ENCODE data around the gene ATG4C.

Gene ATG4C

DNA sequence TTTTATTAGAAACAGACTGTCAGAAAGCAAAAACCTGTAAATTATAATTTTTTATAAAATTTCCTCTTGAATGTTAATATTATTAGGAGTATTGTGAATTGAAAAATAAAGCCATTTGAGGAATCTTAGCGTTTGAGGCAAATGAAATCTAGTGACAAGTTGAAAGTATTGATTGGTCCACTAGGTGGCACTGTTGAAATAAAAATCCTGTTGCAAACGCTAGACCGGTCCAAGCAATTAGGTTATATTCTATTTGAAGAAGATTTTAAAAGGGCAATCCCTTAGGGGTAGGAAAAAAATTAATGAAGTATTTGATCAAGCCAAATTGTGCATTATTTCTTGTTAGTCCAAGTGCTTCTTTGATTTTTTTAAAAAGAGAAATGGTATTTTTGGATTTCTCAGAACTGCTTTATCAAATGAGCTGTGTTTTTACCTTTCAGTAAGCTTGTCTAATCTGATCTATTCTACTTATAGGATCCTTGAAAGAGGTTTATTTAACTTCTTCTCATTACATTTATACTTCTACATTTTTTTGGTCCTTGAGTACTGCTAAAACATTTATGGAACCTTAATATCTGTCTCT, 57.7 kb downstream of the ATG4C start:
- DNase-seq = no peak

DNA sequence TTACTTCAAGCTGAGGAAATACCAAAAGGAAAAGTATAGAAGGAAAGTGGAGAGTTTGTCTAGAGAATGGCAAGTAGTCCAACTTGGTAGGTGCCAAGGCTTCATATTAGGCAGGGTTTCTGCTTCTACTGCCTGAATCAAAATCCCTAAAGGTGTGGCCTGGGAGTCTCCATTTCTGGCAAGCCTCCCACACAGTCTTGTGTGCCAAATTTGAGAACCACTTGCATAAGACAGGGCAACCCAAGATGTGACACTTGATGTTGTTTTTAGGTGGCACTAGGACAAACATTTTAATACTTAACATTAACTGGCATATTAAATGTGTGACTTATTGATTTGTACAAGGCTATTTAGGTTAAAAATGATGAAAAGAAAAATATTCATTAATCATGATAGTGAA, 60.1 kb downstream of the ATG4C start:
- DNase-seq = no peak

DNA sequence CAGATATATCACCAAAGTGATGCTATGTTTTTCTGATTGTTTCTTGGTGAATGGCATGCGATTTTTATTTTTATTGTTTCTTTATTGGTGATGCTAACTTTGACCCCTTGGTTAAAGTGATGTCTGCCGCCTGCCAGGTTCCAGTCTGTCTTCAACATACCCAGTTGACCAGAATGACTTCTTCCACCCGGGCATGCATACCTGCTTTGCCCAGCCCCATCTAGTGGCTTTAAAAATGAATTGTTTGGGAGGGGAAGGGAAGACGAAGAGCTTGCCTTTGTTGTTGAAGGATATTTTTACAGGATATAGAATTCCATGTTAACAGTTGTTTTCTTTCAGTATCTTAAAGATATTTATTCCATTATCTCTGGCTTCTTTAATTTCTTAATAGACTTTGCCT, 65.1 kb downstream of the ATG4C start:
- no peak for DNase-seq

DNA sequence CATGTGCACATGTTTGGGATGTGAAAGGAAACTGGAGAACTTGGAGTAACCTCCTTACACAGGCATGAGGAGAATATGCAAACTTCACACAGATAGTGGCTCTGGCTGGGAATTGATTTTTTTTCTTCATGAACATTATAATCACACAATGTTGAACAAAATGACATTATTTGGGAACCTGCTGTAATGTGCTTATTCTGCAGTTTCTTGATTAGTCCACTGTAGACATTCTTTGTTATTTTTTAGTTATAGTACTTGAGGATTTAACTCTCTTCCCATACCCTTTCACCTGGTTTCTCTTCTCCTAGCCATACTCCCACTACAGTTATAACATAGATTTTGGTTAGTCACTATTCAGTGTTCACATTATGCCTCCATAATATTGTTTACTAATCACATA, 68.3 kb downstream of the ATG4C start:
- DNase-seq = no peak

DNA sequence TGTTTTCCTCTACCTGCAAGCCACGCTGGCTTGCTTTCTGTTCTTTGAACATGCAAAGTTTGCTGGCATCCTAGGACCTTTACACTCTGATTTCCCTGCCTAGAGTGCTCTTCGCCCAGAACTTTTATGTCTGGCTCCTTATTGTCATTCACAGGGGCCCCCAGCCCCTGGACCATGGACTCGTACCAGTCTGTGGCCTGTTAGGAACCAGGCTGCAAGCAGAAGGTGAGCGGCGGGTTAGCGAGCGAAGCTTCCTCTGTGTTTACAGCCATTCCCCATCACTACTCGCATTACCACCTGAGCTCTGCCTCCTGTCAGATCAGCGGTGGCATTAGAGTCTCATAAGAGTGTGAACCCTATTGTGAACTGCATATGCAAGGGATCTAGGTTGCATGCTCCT, 73.0 kb downstream of the ATG4C start:
- DNase-seq = no peak

DNA sequence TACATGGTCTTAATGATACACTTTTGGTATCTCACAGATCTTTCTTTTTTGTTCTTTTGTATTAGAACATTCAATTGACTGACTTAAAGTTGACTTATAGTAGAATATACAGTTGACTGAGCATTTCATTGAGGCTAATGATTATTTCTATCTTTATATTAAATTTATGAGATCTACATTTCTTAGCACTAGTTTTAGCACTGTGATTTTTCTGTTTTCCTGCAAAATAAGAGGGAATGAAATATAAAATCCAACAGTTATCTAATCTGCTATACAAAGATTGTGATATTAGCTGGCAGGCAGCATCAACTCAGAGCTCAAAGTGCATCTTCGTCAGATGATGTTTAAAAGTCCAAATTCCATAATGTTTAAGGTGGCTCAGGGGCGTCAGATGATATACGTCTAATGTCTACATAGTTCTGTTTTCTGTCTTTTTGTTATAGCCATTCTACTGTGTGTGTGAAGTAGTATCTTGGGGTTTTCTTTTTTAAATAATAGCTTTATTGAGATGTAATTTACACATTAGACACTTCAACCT, 85.4 kb downstream of the ATG4C start:
- no peak for DNase-seq

DNA sequence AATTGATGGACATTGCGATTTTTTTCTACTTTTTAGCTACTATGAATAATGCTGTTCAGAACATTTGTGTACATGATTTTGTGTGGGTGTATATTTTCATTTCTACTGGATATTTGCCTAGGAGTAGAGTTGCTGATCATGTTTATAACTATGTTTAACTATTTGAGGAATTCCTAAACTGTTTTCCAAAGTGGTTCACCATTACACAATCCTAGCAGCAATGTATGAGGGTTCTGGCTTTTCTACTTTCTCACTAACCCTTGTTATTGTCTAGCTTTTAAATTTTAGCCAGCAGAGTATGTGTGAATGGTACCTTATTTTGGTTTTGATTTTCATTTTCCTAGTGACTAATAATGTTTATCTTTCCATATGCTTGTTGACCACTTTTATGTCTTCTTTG, 86.2 kb downstream of the ATG4C start:
- DNase-seq = no peak

DNA sequence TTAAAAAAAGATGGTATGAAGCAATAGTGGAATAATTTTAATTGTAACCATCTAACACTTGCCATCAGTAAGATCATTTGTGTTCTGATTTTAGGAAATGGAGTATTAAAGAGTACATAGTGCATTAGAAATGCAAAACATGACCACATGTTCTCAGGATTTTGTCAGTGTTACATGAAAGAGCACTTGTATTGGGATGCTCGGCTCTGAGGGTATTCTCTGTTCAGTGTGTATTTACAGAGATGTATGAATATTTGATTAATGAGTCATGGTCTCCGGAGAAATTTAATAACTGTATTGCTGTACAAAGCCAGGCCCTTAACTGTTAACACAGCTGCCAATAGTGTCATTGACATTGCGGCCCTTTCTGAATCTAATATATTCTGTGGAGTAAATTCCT, 91.7 kb downstream of the ATG4C start:
- no peak for DNase-seq

DNA sequence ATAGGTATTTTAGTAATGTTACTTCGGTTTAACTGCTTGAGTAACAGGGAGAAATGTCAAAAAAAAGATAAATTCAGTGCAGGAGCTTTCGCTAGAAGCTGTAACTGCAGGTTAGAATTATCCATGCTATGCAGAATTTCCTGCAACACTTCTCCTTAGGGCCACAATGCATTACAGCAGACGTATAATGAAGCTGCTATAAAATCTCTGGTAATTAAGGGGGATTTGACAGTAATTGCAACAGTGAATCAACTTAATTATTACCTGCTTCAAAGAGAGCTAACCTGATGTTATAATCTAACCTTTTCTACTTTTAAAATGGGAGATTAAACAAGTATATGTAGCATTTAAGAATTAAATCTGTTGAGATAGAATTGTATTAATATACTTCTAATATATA, 92.6 kb downstream of the ATG4C start:
- no peak for DNase-seq

DNA sequence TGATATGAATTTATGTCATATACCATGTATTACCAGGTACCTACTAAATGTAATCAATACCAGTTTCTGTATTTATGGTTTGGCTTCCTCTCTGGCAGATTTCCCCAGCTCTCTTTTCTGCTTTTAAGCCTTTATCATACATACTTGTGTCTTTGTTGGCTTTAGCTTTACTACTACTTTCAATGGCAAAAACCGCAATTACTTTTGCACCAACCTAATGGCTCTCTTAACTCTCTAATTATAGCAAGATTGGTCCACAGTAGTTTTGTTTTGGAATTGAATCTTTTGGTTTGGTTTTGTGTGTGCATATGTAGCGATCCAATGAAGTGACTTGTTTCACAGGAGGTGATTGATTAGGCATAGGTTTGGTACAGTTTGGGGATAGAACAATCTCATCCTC, 93.6 kb downstream of the ATG4C start:
- no peak for DNase-seq

DNA sequence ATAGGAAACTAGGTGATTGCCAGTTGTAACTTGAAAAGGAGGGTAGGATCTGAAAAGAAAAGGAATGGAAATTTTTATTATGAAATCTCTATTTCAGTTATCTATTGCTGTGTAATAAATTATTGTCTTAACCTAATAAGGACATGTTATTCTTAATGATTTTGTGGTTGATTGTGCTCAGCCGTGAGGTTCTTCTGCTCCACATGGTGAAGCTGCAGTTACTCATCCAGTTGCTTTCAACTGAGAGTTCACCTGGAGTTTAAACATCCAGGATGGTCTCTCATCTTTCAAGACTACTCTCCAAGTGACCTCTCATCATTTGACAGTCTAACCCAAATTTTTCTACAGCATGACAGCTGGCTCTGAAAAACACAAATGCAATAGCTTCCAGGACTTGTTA, 96.0 kb downstream of the ATG4C start:
- no peak for DNase-seq

DNA sequence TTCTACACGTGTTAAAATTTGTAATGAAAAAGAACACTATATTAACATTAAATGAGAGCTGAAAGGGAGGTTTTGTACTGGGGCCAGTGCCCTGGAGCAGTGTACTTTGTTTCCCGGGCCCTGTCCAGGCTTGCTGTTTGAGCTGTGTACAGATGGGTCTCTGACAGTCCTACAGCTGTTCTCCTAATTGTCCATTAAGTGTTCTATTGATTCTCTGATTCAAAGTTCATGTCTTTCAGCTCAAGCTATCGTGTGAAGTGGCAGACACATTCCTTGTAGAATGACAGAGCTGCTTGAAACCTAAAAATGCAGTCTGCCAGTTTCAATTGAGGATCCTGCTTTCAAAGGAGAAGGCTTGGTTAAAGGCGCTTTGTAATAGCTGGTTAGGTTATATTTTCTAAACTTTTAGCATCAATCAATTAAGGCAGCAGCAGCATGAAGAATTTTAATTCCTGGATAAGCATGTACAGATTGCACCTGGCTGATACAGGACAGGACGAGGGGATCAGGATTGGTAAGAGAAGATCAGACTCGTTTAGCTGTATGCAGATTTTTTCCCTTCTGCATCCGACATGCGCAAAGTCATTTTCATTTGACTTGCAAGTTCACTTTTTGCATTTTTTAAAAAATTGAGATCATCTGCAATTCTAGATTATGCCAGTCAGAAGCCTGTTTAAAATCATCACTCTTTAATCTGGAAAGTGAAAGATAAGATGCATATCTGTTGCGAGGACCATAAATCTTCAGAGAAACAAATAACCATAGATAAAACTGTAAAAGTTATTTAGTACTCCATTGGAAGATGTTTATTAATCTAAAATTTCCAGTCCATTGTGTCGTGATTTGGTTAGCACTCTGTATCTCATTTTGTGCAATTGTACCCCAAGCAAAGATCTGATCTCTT, 98.5 kb downstream of the ATG4C start:
- no peak for DNase-seq

DNA sequence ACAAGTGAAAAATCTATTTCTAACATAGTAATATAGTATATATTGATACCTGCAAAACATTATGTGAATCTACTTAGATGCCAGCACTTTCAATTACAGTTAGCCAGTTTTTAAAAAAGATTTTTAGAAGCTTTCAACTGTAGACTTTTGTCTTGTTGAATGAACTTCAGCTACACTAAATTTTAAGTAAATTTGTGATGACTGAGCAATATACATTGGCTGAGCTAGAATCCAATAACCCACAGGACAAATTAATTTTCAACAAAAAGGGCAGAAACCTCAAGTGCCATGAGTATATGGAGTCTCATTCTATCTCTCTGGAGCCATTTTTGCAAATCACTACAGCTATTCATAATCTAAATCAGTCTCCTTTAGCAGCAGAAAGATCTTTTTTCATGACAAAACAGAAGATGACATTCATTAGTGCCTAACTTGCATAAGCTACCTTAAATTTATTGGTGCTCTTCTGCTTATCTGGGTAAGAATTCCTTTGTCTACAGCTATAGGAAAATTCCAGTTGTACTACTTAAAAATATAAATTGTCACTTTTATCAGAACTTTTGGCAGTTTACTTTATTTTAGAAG, 100.3 kb downstream of the ATG4C start:
- no peak for DNase-seq

DNA sequence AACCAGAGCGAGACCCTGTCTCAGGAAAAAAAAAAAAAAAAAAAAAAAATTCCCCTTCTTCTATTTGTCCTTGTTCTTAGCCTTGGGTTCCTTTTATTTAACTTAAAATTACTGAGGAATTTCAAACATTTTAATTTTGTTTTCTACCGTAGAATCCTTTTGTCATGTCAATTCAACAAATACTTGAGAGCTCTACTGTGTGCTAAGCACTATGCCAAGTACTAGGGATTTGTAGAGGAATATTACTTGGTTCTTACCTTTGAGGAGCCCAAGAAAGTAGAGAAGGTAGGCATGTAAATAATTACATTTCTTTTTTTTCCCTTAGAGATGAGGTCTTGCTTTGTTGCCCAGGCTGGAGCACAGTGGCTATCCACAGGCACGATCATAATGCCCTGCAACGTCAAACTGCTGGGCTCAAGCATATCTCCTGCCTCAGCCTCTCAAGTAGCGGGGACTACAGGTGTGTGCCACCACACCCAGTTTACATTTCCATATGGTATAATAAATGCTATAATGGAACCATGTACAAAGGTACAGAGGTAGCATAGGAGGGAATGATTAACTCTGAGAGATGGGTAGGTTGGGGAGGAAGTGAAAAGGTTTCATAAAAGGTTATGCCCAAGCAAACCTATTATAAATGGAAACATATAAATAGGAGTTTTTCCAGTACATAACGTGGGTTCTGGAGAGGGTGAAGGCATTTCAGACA, 104.0 kb downstream of the ATG4C start:
- DNase-seq = no peak

DNA sequence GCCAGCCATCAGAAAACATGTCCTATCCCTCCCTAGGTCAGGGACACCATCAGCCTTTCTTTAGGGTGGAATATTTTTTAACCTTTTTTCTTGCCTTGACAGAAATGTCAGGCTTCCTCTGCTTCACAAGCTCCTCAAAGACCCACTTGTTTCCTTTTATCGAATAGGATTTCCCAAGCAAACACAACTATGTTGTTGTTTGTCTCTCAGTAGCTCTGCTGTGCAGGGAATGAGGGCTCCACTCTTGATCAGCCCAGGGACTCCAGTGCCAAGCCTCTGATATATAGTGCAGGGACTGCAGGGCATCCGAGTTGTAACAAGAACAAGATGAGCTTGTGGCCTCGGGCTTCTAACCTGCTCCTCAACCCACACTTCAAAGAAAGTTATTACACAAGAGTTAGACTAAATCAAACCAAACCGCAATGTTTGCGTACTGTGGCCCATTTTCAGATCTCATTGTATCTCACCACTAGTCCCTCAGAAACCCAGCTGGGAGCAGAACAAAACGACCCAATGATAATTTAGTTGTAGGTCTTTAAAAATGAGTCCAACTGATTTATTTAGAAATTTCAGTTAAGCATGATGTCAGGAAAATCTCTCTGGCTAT, 108.1 kb downstream of the ATG4C start:
- no peak for DNase-seq

DNA sequence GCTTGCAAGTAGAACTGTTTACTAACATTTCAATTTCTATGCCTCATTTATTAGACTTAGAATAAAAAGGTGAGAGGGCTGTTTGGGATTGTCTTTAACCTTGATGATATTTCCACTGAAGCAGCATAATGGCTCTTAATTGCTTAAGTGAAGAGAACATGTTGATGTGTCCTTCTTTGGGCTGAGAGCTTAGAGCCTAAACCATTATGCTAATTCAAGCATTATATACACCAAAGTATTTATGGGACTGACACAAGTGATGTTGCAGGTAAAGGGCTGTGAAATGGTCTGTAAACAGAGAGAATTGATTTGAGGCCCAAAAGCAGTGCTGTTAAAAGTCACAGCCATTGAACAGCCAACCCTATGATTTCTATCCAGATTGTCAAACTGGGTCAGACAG, 113.9 kb downstream of the ATG4C start:
- DNase-seq = no peak

DNA sequence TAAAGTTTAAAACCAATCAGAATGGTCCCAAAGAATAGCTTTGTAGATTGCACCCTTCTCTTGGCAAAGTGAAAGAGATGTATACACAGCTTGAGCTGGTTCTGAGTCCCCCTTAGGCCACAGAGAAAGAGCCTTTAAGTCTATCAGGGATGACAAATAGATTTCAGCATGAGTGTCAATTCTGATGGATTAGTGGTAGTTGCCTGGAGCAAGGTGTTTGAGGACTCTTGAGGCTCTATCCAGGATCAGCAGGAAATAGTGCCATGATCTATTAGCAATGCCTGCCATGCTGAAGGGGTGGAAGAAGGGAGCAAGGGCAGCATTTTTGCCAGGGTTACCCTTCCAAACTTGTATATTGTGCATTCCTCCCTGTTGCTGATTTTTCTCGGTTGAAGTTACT, 116.6 kb downstream of the ATG4C start:
- DNase-seq = no peak

DNA sequence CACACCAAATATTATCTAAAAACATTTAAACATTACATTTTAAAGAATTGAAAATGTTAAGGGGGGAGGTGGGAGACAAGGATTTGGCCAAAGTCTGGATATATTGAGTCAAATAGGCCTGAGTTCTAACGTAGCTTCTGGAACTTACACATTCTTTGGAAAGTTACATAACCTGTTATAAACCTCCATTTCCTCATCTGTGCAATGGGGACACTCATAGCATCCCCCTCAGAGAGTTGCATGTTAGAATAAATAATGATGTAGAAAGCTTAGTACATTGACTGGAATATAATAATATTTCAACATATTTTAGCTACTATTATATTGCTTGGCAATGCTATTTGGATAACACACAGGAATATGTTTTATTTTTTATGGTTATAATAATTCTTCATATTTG, 117.7 kb downstream of the ATG4C start:
- no peak for DNase-seq

DNA sequence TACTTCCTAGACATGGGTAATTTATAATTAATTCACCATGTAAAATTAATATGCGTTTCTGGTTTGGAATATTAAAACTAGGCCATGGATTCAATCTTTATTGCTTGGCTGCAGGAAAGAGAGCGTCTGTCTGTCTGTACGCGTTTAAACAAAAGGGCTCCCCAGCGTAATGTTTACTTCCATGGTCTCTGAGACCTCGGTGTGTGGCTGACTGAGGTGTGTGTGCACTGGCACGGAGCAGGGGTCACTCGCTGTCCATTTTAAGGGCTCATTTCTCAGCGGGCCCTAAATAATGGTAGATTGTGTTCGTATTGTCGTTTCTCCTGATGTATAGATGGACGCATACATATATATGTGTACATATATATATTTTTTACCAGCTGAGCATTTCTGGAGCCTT, 119.6 kb downstream of the ATG4C start:
- DNase-seq = no peak

DNA sequence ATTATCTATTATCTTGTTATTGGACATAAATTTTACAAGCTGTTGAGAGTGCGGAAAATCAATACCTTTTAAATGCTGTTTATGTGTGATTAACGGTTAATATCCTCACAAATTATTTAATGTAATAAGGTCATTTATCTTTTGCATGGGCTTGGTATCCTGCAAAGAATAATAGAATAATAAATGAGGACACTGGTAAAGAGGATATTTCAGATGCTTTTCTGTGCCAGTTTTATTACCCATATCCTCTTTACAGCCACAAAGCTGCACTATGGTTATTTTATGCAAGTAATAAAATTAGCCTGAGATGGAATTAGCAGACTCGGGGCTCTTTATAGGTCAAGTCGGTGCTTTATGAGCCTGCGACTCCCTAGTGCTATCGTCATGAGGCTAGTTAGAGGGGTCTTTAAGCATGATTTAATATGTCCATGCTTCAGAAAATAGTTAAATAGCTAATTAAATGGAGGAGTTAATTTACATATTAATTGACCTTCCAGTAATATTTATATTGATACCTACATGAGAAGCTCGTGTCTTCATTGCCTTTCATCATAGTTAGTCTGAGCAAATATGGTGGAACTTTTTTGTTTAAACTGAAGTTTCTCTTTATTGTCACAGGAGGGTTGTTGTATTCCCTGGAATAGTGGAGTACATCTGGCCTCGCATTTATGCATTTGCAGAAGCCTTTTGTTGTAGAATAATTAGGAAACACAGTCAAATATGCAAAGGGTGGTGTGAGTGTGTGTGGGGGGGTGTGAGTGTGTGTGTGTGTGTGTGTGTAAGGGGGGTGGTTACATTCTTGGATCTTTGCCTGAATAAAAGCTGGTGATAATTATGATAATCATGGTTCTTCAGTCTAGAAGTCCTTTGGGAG, 120.3 kb downstream of the ATG4C start:
- no peak for DNase-seq

DNA sequence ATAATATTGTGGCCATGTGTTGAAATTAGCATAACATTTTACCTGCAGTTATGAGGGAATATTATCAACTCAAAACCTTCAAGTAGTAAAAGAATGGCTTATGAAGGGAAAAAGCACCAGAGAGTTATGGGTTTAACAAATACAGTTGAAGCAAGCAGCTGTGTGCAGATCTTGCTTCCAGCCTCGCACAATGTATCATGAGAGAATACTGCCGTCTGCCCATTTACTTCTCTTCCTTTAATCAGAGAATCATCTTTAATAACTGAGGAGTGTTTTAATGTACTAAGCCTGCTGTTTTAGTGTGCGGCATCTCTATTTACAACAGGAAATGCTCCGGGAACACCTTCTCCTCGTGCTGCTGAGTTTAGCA, 120.9 kb downstream of the ATG4C start:
- no peak for DNase-seq

DNA sequence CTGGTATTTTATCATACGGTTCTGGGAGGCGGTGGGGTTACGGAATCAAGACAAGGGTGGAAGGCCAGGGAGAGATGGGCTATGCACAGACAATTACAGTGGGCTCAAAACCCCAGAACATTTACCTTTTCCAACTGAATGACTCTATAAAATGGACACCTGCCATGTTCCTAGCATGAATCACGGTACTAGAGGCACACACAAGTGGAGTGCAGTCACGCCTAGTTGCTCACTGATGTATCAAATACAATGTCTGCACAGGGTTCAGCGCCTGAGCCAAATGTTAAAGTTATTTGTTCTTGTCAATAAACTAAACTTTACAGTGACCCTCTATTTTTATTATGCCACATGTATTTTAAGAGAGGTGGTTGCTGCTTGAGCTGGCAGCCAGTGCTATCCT, 121.4 kb downstream of the ATG4C start:
- DNase-seq = no peak

Data from cortex of kidney (tissue), 1 donor.